GM18505 (cell line): Measurements from ENCODE around the gene ECHDC1.
"Not testable (repeated sequence)": the region's sequence is repeated elsewhere in the genome, so short reads cannot be mapped to it uniquely, and the experiment has no call there.

Source experiments
- ATAC-seq: cut with Tn5 transposase; IDR thresholded peaks from one replicate; pipeline ENCODE4 v1.9.1; 2021; ENCODE audit not compliant: unreplicated experiment
- POLR2A ChIP-seq: IDR thresholded peaks from 4 replicates; pipeline ENCODE4 v1.6.1; 2011; ENCODE audit warnings: borderline replicate concordance; ENCODE audit not compliant: insufficient read depth, insufficient read length; ENCODE audit errors: extremely low read depth

Gene ECHDC1

GRCh38 chr6:127365874-127366273 lies 22.5 kb upstream of the ECHDC1 start:
- no peak for ATAC-seq
- TF ChIP-seq POLR2A: no peak

- TF ChIP-seq POLR2A: no peak
- no peak for ATAC-seq
These were observed 9.1 kb upstream of the ECHDC1 start for GRCh38 chr6:127352524-127352923.

GRCh38 chr6:127349980-127350379 lies 6.6 kb upstream of the ECHDC1 start:
- TF ChIP-seq POLR2A: no peak
- no peak for ATAC-seq

GRCh38 chr6:127348028-127348661 lies 4.7 kb upstream of the ECHDC1 start:
- TF ChIP-seq POLR2A: no peak
- no peak for ATAC-seq

GRCh38 chr6:127347178-127347577 lies 3.8 kb upstream of the ECHDC1 start:
- no peak for ATAC-seq
- TF ChIP-seq POLR2A: no peak

- no peak for ATAC-seq
- no peak for TF ChIP-seq POLR2A
These were observed 2.1 kb upstream of the ECHDC1 start for GRCh38 chr6:127345521-127345920.

GRCh38 chr6:127343809-127344659 lies 625 bp upstream of the ECHDC1 start:
- ATAC-seq: no peak
- TF ChIP-seq POLR2A: no peak

- ATAC-seq: no peak
- TF ChIP-seq POLR2A: no peak
These were observed 988 bp downstream of the ECHDC1 start for GRCh38 chr6:127342296-127342945.

GRCh38 chr6:127341471-127342202 lies 1.8 kb downstream of the ECHDC1 start:
- TF ChIP-seq POLR2A: no peak
- ATAC-seq: peak; percentile 35

GRCh38 chr6:127340171-127340570 lies 3.2 kb downstream of the ECHDC1 start:
- no peak for ATAC-seq
- TF ChIP-seq POLR2A: no peak

- TF ChIP-seq POLR2A: no peak
- no peak for ATAC-seq
These were observed 4.5 kb downstream of the ECHDC1 start for GRCh38 chr6:127338936-127339335.

- no peak for ATAC-seq
These were observed 10.9 kb downstream of the ECHDC1 start for GRCh38 chr6:127332383-127332961.

GRCh38 chr6:127331256-127331655 lies 12.2 kb downstream of the ECHDC1 start:
- ATAC-seq: not testable (repeated sequence)

More at GRCh38 chr6:127332383-127332961, 10.9 kb downstream of the ECHDC1 start:
- no peak for TF ChIP-seq POLR2A

- ATAC-seq: no peak
- TF ChIP-seq POLR2A: no peak
These were observed 15.3 kb downstream of the ECHDC1 start for GRCh38 chr6:127328043-127328609.
